GM21447 (cell line): ENCODE measurements around the gene PSMD13.
A peak's percentile ranks its signal among the peaks of the same experiment; 100 is the strongest.
"Not testable (repeated sequence)": the region's sequence is repeated elsewhere in the genome, so short reads cannot be mapped to it uniquely, and the experiment has no call there.

Experiments
- ATAC-seq: cut with Tn5 transposase; IDR thresholded peaks from one replicate; pipeline ENCODE4 v1.9.1; 2021; ENCODE audit not compliant: unreplicated experiment

PSMD13 gene

GRCh38 chr11:216081-216974 is 20.4 kb upstream of the PSMD13 start:
- ATAC-seq: no peak

GRCh38 chr11:217704-218103 is 19.1 kb upstream of the PSMD13 start:
- ATAC-seq: no peak

DNA sequence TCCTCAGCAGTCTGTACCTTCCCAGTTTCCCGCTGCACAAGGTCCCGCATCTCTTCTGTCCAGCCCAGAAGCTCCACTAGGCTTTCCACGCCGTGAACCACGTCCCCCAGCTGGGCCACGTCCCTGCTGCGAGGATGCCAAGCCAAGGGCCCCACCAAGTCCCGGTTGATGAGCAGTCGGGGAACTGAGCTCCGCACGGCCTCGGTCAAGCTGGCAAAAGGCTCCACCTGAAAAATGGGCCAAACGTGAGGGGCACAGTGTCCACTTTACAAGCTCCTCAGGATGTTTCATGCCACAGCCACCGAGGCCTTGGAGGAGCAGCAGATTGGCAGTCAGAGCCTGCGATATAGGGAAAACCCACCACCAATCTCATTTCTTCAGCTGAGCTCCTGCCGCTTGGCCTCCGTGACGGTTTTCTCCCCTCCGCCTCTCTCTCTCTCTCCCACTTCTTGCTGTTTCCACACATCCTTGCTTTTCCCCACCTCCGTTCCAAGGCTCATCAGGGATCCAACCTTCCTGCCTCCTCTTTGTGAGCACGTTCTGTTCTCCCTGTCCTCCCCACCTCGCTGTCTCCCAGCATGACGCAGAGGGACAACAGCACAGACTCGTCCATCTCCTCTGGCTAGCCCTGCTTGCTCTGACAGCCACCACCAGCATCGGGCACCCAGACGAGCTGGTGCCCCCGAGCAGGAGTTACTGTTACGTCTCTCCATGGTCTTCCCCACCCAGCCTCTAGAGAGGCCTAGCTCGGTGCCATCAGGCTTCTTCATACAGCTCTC is 17.8 kb upstream of the PSMD13 start:
- ATAC-seq: no peak

DNA sequence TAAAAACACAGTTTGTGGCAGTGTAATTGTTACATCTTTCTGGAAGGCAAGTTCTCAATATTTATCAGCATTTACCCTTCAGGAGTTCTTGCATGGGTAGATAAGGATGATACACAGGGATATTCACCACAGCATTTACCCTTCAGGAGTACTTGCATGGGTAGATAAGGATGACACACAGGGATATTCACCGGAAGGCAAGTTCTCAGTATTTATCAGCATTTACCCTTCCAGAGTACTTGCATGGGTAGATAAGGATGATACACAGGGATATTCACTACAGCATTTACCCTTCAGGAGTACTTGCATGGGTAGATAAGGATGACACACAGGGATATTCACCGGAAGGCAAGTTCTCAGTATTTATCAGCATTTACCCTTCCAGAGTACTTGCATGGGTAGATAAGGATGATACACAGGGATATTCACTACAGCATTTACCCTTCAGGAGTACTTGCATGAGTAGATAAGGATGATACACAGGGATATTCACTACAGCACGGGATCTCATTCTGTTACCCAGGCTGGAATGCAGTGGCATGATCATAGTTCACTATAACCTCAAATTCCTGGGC is 16.0 kb upstream of the PSMD13 start:
- ATAC-seq: not testable (repeated sequence)

DNA sequence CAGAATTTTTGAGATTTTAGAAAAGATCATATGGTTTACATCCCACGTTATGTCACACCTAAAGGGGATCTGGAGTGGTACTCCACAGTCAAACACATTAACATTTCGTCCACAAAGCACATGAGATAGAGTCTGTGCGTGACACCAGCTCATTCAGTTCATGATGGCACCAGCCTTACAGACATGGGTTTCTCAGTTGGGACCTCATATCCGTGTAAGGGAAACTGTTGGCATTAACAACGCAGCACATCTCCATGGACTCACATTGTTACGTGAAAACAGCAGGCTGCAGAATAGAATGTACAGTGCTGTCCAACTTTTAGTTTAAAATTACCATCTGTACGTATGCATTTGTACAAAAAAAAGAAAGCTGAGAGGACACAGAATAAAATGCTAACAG is 15.2 kb upstream of the PSMD13 start:
- no peak for ATAC-seq

- ATAC-seq: no peak
These were observed 14.6 kb upstream of the PSMD13 start for GRCh38 chr11:221998-222789.

DNA sequence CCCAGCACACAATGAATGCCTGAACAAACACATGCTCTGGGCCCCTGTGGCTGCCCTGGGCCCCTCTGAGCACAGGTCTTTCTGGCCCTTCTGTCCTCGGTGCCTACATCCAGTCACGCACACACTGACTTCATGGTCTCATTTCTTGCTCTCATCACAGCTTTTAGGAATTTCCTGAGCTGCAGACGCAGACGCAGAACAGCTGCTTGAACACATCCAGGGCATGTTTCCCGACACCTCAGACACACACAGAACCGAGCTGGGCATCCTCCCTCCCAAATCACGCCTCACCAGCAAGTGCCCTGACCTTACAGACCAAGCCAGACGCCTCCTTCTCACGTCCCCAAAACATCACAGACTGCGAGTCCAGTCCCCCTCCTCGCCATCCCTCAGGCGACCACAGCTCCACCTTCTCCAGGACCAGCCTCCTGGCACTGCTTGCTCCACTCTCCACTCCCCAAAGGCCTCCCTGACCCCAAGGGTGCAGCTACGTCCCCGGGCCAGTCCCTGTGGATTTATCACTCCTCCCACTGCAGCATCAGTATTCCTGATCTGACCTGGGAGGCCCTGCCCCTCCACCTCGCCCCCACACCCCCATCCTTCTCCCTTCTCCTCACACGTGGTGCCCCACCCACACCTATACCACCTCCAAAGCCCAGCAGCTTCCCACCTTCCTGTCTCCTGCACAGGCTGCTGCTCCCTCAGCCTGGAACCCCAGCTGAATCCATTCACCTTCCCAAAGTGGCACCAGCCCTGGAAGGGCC is 13.6 kb upstream of the PSMD13 start:
- ATAC-seq: no peak

GRCh38 chr11:223884-224283 is 12.9 kb upstream of the PSMD13 start:
- no peak for ATAC-seq

GRCh38 chr11:224424-224823 is 12.4 kb upstream of the PSMD13 start:
- no peak for ATAC-seq

DNA sequence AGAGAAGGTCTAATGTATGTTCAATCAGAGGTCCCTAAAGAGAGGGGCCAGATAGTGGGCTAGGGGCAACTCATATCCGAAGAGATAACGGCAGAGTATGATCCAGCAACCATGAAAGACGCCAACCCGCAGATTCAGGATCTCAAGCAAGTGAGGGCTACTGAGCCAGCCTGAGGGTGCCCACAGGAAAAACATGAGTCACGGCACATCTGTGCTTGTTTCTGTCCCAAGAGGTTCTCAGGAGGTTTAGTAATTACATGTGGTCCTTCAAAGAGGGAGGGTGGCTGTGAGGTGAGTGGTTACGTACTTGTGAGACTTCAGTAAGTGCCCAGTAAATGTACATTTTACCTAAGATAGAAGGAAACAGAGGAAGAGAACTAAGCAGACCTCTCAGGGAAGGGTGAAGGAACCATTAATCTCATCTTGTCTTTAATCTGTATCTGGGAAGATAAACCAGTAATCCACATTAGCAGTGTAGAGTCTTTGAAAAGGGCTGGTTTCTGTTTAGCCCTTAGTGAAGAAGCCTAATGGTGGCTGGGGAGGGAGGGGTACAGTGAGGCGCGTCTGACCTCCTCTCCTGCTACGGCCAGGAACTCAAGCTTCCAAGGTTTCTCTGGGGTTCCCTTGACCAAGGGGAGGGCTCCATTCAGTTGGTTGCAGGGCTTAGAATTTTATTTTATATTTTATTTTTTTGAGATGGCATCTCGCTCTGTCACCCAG is 10.9 kb upstream of the PSMD13 start:
- no peak for ATAC-seq

- ATAC-seq: no peak
These were observed 8.9 kb upstream of the PSMD13 start for GRCh38 chr11:227824-228379.

GRCh38 chr11:230431-230830 is 6.3 kb upstream of the PSMD13 start:
- ATAC-seq: no peak

DNA sequence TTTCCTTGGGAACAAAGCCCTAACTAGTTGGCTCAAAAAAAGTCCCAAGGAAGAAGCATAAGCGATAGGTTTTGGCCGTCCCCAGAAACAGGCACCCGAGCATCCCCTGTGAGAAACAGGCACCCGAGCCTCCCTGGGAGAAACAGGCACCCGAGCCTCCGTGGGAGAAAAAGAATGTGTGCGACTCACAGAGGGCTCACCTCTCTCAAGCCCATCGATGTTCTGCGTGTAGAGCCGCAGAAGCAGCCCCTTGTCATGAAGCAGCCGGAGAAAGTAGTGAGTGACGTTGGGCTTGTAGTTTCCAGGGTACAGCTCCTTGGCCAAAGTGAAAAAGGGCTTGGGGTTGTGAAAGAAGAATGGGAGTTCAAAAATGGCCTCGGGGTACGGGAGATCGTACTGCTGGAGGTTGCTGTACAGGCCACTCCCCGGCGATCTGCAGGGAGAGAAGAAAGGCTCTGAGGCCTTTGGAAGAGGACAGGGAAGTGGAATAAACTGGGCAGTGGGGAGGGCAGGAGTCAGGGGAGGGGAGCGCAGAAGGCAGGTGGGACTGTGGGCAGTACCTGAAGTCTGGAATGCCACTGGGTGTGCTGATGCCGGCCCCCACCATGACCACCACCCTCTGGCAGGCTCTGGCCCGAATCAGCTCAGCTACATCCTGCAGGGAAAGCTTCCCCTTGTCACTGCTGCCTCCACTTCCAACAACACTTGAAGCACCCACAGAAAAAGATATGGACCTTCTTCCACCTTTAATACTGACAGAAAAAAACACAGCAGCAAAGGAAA is 3.8 kb upstream of the PSMD13 start:
- ATAC-seq: no peak

GRCh38 chr11:235180-235579 is 1.6 kb upstream of the PSMD13 start:
- ATAC-seq: no peak

GRCh38 chr11:235609-235996 is 1.2 kb upstream of the PSMD13 start:
- ATAC-seq: peak; percentile 8

- peak; percentile 82 for ATAC-seq
These were observed 591 bp upstream of the PSMD13 start, which contains the start of gene SIRT3 for GRCh38 chr11:235997-236773. TSS of gene SIRT3 (minus strand) at chr11:236342. CDS start at chr11:236328, 14 bp downstream.

DNA sequence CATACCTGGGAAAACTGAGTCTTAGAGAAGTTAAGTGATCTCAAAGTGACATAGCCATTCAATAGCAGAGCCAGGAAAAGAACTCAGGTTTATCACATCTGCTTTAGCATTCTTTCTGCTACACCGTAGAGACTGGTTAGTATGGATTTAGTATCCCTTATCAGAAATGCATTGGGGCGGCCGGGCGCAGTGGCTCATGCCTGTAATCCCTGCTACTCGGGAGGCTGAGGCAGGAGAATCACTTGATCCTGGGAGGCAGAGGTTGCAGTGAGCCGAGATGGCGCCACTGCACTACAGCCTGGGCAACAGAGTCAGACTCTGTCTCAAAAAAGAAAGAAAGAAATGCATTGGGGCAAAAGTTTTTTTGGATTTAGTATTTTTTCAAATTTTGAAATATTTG is 1.6 kb downstream of the PSMD13 start:
- ATAC-seq: not testable (repeated sequence)

GRCh38 chr11:240315-240714 is 3.5 kb downstream of the PSMD13 start:
- no peak for ATAC-seq
